HEK293 (cell line): ENCODE data around the gene PLSCR1.

ENCODE experiments used
- CTCF ChIA-PET: fragments of 350-600 bp; formaldehyde crosslinking; extraction: SDS; loops from one replicate; lab custom pipeline; 2021; ENCODE audit warnings: antibody characterized with exemption; lab: Yijun Ruan, JAX
- POLR2A ChIA-PET: fragments of 300-600 bp; formaldehyde crosslinking; extraction: SDS; loops from one replicate; lab custom pipeline; 2020; ENCODE audit warnings: antibody characterized with exemption, inconsistent platforms; lab: Yijun Ruan, JAX
- H3K27ac ChIP-seq: fragments of 200-500 bp; sonication (Bioruptor generic); 2 replicates; pipeline ENCODE4 v1.5.1; 2014; ENCODE audit warnings: low read depth, low read length, control low read depth, inconsistent platforms; ENCODE audit errors: extremely low read depth
- H3K36me3 ChIP-seq, 2 experiments: fragments of 200-500 bp in 1 of 2; sonication (Bioruptor generic) in 1 of 2; 1 replicate in 1 of 2; 2 replicates in 1 of 2; pipeline ENCODE4 v1.5.1; 2014 to 2017; ENCODE audit warnings: inconsistent platforms in 2 of 2, low read length in 2 of 2; ENCODE audit not compliant: control insufficient read depth in 2 of 2, insufficient read depth in 1 of 2
- H3K4me1 ChIP-seq: fragments of 200-500 bp; sonication (Bioruptor generic); 2 replicates; pipeline ENCODE4 v1.5.1; 2014; ENCODE audit warnings: mild to moderate bottlenecking, low read length, inconsistent platforms; ENCODE audit not compliant: control insufficient read depth, insufficient read depth
- H3K4me3 ChIP-seq: 2 replicates; pipeline ENCODE4 v1.5.1; 2011; ENCODE audit warnings: low read depth, mild to moderate bottlenecking, control low read depth, low read length, moderate library complexity
- H3K9me3 ChIP-seq: fragments of 200-500 bp; sonication (Bioruptor generic); 2 replicates; pipeline ENCODE4 v1.5.1; 2014; ENCODE audit warnings: low read depth, low read length, inconsistent platforms; ENCODE audit not compliant: control insufficient read depth, insufficient read depth
- SP3 ChIP-seq: fragments of 450-650 bp; formaldehyde crosslinking; IDR thresholded peaks from 2 replicates; pipeline ENCODE4 v1.5.1; 2016; ENCODE audit warnings: missing biosample characterization, missing genetic modification characterization
- ZFP69B ChIP-seq: fragments of 450-650 bp; formaldehyde crosslinking; IDR thresholded peaks from 2 replicates; pipeline ENCODE4 v1.5.1; 2016; ENCODE audit warnings: missing biosample characterization, missing genetic modification characterization
- ZNF10 ChIP-seq: fragments of 450-650 bp; formaldehyde crosslinking; IDR thresholded peaks from 2 replicates; pipeline ENCODE4 v1.5.1; 2017; ENCODE audit warnings: missing biosample characterization, missing genetic modification characterization
- ZNF121 ChIP-seq: fragments of 450-650 bp; formaldehyde crosslinking; IDR thresholded peaks from 2 replicates; pipeline ENCODE4 v1.5.1; 2016; ENCODE audit warnings: missing biosample characterization, missing genetic modification characterization
- ZNF157 ChIP-seq: fragments of 450-650 bp; formaldehyde crosslinking; IDR thresholded peaks from 2 replicates; pipeline ENCODE4 v1.5.1; 2016; ENCODE audit warnings: missing biosample characterization, missing genetic modification characterization
- ZNF16 ChIP-seq: fragments of 450-650 bp; formaldehyde crosslinking; IDR thresholded peaks from 2 replicates; pipeline ENCODE4 v1.5.1; 2016; ENCODE audit warnings: low read depth, missing biosample characterization, missing genetic modification characterization
- ZNF214 ChIP-seq: fragments of 450-650 bp; formaldehyde crosslinking; IDR thresholded peaks from 2 replicates; pipeline ENCODE4 v1.5.1; 2017; ENCODE audit warnings: missing biosample characterization, mild to moderate bottlenecking, missing genetic modification characterization, borderline replicate concordance
- ZNF302 ChIP-seq: fragments of 450-650 bp; formaldehyde crosslinking; IDR thresholded peaks from 2 replicates; pipeline ENCODE4 v1.5.1; 2016; ENCODE audit warnings: missing biosample characterization, missing genetic modification characterization, low read depth
- ZNF335 ChIP-seq: fragments of 450-650 bp; formaldehyde crosslinking; conservative IDR thresholded peaks from 2 replicates; pipeline ENCODE4 v1.5.1; 2016; ENCODE audit warnings: missing biosample characterization, missing genetic modification characterization
- ZNF350 ChIP-seq: fragments of 450-650 bp; formaldehyde crosslinking; IDR thresholded peaks from 2 replicates; pipeline ENCODE4 v1.5.0; 2017; ENCODE audit warnings: missing biosample characterization, mild to moderate bottlenecking, missing genetic modification characterization
- ZNF501 ChIP-seq: fragments of 450-650 bp; formaldehyde crosslinking; IDR thresholded peaks from 2 replicates; pipeline ENCODE4 v1.5.1; 2016; ENCODE audit warnings: missing biosample characterization, missing genetic modification characterization
- ZNF571 ChIP-seq: fragments of 450-650 bp; formaldehyde crosslinking; IDR thresholded peaks from 2 replicates; pipeline ENCODE4 v1.5.0; 2017; ENCODE audit warnings: missing biosample characterization, missing genetic modification characterization
- ZNF585B ChIP-seq: fragments of 450-650 bp; formaldehyde crosslinking; IDR thresholded peaks from 2 replicates; pipeline ENCODE4 v1.5.1; 2016; ENCODE audit warnings: missing biosample characterization, missing genetic modification characterization
- ZNF654 ChIP-seq: fragments of 450-650 bp; formaldehyde crosslinking; IDR thresholded peaks from 2 replicates; pipeline ENCODE4 v1.5.1; 2016; ENCODE audit warnings: low read depth, missing biosample characterization, missing genetic modification characterization
- ZNF747 ChIP-seq: fragments of 450-650 bp; formaldehyde crosslinking; IDR thresholded peaks from 2 replicates; pipeline ENCODE4 v1.5.1; 2016; ENCODE audit warnings: missing biosample characterization, missing genetic modification characterization
- ZNF785 ChIP-seq: fragments of 450-650 bp; formaldehyde crosslinking; IDR thresholded peaks from 2 replicates; pipeline ENCODE4 v1.5.1; 2016; ENCODE audit warnings: missing biosample characterization, missing genetic modification characterization
- ZNF791 ChIP-seq: fragments of 450-650 bp; formaldehyde crosslinking; IDR thresholded peaks from 2 replicates; pipeline ENCODE4 v1.5.1; 2016; ENCODE audit warnings: missing biosample characterization, missing genetic modification characterization
- ZNF792 ChIP-seq: fragments of 450-650 bp; formaldehyde crosslinking; IDR thresholded peaks from 2 replicates; pipeline ENCODE4 v1.5.1; 2016; ENCODE audit warnings: missing biosample characterization, missing genetic modification characterization
- ZNF843 ChIP-seq: fragments of 450-650 bp; formaldehyde crosslinking; IDR thresholded peaks from 2 replicates; pipeline ENCODE4 v1.5.1; 2016; ENCODE audit warnings: missing biosample characterization, missing genetic modification characterization
- ZXDB ChIP-seq: fragments of 450-650 bp; formaldehyde crosslinking; IDR thresholded peaks from 2 replicates; pipeline ENCODE4 v1.5.1; 2016; ENCODE audit warnings: missing biosample characterization, missing genetic modification characterization
- TF ChIP-seq, protein P1 (sequence below): fragments of 450-650 bp; IDR thresholded peaks from 2 replicates; pipeline ENCODE4 v1.5.1; 2018; ENCODE audit warnings: missing biosample characterization, mild to moderate bottlenecking, missing genetic modification characterization
- TF ChIP-seq, protein P2 (sequence below): fragments of 450-650 bp; formaldehyde crosslinking; IDR thresholded peaks from 2 replicates; pipeline ENCODE4 v1.5.1; 2017; ENCODE audit warnings: missing biosample characterization, missing genetic modification characterization
- TF ChIP-seq, protein P3 (sequence below): fragments of 450-650 bp; formaldehyde crosslinking; IDR thresholded peaks from 2 replicates; pipeline ENCODE4 v1.5.1; 2016; ENCODE audit warnings: missing biosample characterization, missing genetic modification characterization
- TF ChIP-seq, protein P4 (sequence below): fragments of 450-650 bp; formaldehyde crosslinking; IDR thresholded peaks from 2 replicates; pipeline ENCODE4 v1.5.1; 2016; ENCODE audit warnings: missing biosample characterization, missing genetic modification characterization

Gene PLSCR1

DNA sequence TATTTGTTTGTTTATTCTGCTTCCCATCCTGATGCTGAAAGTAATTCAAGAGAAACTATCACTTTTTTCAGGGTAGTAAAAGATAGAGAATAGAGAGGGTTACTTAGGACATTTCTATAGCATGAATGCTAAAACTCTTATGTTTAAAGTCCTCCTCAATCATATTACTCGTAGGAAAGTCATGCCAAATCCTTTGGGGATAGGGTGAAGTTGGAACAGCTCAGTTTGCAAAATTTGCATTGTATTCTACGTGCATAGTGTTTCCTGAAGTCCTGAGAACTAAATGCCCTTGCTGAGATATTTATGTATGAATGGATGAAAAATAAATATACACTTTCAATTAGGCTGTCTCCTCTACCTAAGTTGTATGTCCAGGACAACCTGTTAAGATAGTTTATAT is 46.1 kb upstream of the PLSCR1 start (continued):
- TF ChIP-seq, protein P1, sequence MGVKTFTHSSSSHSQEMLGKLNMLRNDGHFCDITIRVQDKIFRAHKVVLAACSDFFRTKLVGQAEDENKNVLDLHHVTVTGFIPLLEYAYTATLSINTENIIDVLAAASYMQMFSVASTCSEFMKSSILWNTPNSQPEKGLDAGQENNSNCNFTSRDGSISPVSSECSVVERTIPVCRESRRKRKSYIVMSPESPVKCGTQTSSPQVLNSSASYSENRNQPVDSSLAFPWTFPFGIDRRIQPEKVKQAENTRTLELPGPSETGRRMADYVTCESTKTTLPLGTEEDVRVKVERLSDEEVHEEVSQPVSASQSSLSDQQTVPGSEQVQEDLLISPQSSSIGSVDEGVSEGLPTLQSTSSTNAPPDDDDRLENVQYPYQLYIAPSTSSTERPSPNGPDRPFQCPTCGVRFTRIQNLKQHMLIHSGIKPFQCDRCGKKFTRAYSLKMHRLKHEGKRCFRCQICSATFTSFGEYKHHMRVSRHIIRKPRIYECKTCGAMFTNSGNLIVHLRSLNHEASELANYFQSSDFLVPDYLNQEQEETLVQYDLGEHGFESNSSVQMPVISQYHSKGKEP, result no peak
- TF ChIP-seq ZNF335 (tag by site-specific recombination) (no peak), ZNF791 (tag by site-specific recombination) (no peak), ZNF747 (tag by site-specific recombination) (no peak), ZNF302 (tag by site-specific recombination) (no peak), ZNF121 (tag by site-specific recombination) (no peak), ZNF571 (no peak), ZNF792 (tag by site-specific recombination) (no peak), ZNF501 (tag by site-specific recombination) (no peak), ZNF843 (tag by site-specific recombination) (no peak)

DNA sequence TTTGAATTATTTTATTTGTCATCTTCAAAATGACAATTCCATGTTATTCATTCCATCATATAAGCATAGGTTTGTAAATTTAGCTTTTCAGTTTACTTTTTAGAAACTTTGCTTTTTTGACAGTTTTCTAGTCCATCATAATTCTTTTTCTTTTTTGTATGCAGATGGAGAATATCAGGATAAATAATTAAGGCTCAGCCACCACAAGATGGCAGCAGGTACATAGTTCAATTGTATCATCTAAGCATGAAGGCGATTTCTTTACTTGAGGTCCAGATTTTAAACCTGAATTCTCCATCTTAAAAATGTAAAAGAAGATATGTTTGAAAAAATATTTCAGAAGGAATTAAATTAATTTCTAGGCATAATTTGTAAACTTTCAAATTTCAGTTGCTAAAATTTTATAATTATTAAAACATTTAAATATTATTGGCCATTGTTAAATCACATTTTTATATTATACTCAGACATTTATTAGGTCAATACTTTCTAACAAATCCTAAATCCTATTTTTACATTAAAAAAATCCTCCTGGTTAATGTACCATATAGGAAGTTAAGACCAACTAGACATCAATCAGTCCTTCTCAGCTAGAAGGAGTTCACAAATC is 45.6 kb upstream of the PLSCR1 start:
- ChIA-PET CTCF (interaction anchor here (0.6 to 2.4 kb wide), 6 partner anchors 9 to 51 kb away, joined by 4 to 13 read pairs (median 6); no protein-coding TSS in a partner anchor), POLR2A (no interaction called here)
- Histone ChIP-seq H3K4me3 (no peak overlapping the region), H3K36me3 (no peaks in the 10 kb centered on the region), H3K9me3 (no peaks in the 10 kb centered on the region), H3K4me1 (no peaks in the 10 kb centered on the region), H3K27ac (no peak overlapping the region)
- no peak for TF ChIP-seq ZNF785 (tag by site-specific recombination)
- peak; percentile 53 for TF ChIP-seq ZNF654 (tag by site-specific recombination)

DNA sequence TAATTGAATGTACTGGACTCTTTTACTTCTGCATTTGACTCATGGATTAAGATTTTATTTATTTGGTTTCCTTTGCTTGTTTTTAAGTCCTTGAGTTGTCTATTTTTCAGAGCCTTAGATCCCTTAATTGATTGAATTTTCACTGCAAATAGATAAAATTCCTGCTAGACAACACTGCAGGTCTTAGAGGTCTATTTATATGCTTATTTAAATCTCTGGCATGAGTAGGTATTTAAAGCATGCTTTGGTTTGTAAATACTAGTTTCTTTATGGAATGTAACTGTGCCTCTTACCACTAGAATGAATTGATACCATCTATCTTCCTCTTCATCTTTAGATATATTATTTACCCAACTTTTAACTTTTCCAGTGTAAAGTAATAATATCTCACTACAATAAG is 40.7 kb upstream of the PLSCR1 start:
- Histone ChIP-seq H3K27ac (no peak overlapping the region), H3K4me1 (no peaks in the 10 kb centered on the region), H3K4me3 (no peak overlapping the region), H3K36me3 (no peaks in the 10 kb centered on the region), H3K9me3 (no peaks in the 10 kb centered on the region)
- CTCF ChIA-PET, result no interaction called here
- TF ChIP-seq ZFP69B (tag by site-specific recombination) (no peak), ZNF16 (tag by site-specific recombination) (no peak), ZNF747 (tag by site-specific recombination) (no peak), ZNF214 (tag by site-specific recombination) (no peak), ZNF121 (tag by site-specific recombination) (no peak), ZXDB (tag by site-specific recombination) (no peak), ZNF350 (tag by site-specific recombination) (no peak), ZNF10 (tag by site-specific recombination) (no peak), ZNF585B (tag by site-specific recombination) (no peak), ZNF157 (tag by site-specific recombination) (no peak), SP3 (tag by site-specific recombination) (no peak)
- TF ChIP-seq, protein P2, sequence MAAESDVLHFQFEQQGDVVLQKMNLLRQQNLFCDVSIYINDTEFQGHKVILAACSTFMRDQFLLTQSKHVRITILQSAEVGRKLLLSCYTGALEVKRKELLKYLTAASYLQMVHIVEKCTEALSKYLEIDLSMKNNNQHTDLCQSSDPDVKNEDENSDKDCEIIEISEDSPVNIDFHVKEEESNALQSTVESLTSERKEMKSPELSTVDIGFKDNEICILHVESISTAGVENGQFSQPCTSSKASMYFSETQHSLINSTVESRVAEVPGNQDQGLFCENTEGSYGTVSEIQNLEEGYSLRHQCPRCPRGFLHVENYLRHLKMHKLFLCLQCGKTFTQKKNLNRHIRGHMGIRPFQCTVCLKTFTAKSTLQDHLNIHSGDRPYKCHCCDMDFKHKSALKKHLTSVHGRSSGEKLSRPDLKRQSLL (tag by site-specific recombination), result no peak
- TF ChIP-seq, protein P3, sequence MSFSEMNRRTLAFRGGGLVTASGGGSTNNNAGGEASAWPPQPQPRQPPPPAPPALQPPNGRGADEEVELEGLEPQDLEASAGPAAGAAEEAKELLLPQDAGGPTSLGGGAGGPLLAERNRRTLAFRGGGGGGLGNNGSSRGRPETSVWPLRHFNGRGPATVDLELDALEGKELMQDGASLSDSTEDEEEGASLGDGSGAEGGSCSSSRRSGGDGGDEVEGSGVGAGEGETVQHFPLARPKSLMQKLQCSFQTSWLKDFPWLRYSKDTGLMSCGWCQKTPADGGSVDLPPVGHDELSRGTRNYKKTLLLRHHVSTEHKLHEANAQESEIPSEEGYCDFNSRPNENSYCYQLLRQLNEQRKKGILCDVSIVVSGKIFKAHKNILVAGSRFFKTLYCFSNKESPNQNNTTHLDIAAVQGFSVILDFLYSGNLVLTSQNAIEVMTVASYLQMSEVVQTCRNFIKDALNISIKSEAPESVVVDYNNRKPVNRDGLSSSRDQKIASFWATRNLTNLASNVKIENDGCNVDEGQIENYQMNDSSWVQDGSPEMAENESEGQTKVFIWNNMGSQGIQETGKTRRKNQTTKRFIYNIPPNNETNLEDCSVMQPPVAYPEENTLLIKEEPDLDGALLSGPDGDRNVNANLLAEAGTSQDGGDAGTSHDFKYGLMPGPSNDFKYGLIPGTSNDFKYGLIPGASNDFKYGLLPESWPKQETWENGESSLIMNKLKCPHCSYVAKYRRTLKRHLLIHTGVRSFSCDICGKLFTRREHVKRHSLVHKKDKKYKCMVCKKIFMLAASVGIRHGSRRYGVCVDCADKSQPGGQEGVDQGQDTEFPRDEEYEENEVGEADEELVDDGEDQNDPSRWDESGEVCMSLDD, result no peak
- TF ChIP-seq, protein P4, sequence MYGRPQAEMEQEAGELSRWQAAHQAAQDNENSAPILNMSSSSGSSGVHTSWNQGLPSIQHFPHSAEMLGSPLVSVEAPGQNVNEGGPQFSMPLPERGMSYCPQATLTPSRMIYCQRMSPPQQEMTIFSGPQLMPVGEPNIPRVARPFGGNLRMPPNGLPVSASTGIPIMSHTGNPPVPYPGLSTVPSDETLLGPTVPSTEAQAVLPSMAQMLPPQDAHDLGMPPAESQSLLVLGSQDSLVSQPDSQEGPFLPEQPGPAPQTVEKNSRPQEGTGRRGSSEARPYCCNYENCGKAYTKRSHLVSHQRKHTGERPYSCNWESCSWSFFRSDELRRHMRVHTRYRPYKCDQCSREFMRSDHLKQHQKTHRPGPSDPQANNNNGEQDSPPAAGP (tag by site-specific recombination), result no peak
- POLR2A ChIA-PET, result no interaction called here
